HG03060 (cell line): ENCODE measurements around the gene ETV4.

Experiments used
- ATAC-seq: cut with Tn5 transposase; IDR thresholded peaks from one replicate; pipeline ENCODE4 v1.9.1; 2021; ENCODE audit warnings: low read depth, moderate number of reproducible peaks; ENCODE audit not compliant: unreplicated experiment

ETV4 gene

DNA sequence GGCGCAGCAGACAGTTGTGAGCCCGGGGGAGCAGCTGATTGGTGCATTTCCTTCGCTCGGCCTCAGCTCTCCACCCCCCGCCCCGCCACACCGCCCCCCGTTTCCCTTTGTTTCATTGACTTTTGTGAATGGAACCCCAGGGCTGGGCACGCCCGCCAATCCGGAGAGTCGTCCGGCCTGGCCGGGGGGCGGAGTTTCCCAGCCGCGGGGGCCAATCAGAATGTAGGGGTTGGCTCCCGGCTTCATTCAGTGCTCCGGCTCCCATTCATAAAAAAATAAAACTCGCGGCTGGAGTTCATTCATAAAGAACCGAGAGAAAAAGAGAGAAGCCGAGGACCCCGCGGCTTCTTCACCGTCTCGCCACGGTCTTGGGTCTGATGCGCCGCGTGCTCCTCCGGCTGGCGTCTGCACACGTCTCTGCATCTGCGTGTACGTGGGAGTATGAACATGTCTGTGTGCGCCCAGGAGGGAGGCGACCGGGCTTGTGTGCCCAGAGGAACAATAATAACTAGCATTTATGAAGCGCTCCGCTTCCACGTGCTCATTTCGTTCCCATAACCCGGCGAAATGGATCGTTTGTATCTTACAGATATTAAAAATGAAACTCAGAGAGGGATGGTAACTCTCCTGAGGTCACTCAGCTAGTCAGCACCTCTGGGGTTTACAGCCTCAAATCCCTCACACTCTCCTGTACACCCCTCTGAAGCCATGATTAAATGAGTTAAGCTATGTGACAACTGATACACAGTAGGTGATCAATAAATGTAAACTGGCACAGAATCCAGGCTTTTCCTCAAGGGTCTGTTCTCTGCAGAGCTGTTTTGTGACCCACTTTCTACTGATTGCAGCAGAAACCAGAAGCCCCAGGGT lies at the start of gene ETV4:
Gene ETV4, minus strand, starts transcription at position 22 of the 870 bp plus-strand sequence. CDS start 723 bp downstream, outside the sequence.
- no peak for ATAC-seq

DNA sequence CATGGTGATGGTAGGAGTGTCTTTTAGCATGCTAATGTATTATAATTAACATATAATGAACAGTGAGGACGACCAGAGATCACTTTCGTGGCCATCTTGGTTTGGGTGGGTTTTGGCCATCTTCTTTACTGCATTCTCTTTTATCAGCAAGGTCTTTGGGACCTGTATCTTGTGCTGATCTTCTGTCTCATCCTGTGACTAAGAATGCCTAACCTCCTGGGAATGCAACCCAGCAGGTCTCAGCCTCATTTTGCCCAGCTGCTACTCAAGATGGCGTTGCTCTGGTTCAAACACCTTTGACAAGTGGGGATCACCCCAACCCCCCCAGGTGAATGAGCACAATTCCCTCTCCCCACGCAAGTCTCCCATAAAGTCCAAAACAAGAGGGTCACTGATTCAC lies 49.3 kb upstream of the ETV4 start:
- no peak for ATAC-seq

DNA sequence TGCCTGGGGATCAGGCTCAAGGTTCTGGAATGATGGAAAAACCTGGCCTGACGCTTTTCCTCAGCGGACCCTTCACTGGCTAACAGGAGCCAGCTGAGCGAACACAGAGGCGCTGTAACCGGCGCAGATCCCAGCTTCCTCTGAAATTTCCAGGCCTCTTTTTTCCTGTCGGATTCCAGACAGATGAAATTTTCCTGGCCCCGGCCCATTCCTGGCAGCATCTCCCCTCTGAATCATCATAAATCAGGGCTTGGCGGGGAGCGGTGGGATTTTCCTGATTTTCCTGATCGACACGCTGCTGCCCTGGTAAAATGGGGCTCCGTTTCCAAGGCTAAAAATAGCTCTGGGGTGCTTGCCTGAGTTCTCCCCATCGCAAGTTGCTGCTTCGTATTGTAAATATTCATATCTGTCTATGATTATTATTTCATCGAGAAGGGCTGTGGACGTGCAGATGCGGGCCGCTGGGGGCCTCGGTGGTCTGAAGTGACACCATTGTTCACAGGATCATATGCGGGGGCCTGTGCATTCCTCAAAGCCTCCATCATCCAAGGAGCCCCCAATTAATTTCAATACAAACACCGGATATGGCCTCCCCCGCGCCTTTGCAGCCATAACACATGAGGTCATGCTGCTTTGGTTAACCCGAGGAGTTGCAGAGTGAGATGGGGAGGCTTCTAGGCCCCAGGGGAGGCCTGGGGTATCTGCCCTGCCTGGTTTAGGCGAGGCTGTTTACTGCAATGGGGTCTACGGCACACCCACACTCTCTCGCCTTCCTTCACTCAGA lies 45.8 kb upstream of the ETV4 start:
- ATAC-seq, result no peak

DNA sequence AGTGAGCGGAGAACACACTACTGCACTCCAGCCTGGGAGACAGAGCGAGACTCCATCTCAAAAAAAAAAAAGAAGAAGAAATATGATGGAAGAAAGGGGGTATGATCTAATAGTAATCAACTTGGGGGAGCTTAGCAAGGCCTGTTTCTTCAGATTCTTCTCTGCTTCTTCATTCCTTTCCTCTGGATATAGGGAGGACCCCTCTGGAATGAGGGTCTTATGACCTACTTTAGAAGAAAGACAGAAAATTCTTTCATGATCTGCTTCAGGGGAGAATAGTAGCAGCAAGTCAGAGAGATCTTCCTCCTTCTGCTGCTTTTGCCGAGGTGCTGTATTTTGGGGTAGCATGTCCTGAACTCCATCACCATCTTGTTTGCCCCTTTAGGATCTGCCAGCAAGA lies 44.9 kb upstream of the ETV4 start:
- no peak for ATAC-seq

DNA sequence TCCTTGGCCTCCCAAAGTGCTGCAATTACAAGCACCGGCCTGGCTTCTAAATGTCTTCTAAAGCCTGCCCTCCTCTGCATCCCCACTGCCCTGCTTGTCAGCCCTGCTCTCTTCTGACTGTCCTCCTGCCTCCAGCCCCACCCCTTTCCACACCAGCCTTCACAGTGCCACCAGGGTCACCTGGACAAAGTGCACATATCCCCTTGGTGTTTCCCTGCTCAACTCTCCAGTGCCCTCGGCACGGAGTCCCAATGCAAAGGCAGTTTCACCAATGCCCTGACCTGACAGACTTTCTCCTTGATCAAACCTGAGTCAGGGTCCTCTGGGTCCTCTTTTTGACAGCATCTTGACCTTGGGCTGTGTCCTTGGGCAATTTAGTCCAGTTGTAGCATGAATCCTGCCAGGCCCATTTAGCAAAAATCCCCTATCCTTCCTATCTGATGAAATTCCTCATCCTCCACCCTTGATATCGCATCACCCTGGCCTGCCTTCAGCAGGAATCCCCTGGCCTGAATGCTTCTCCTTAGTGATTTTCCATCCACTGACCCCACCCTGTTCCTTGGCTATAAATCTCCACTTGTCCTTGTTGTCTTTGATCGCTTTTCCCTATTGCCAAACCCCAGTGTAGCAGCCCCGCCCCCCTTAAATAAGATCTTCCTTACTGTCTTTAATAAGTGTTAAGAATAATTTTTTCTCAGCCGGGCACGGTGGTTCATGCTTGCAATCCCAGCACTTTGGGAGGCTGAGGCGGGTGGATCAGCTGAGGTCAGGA lies 42.7 kb upstream of the ETV4 start:
- ATAC-seq, result no peak

DNA sequence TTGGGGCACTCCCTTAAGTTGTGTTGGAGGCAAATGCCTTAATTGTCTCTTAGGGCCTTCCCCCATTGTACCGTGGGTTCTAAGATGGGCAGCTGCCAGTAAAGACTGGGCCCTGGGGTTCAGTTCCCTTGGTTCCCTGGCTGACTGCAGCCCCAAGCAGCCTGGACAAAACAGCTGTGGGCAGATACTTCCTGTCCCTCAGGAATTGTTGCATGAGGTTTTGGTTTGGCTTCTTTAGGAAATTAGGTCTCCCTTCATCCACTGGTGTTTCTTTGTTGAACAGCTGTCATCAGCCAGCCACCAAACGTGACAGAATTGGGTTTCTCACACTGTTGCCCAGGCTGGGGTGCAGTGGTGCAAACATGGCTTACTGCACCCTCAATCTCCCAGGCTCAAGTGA lies 42.0 kb upstream of the ETV4 start:
- no peak for ATAC-seq

DNA sequence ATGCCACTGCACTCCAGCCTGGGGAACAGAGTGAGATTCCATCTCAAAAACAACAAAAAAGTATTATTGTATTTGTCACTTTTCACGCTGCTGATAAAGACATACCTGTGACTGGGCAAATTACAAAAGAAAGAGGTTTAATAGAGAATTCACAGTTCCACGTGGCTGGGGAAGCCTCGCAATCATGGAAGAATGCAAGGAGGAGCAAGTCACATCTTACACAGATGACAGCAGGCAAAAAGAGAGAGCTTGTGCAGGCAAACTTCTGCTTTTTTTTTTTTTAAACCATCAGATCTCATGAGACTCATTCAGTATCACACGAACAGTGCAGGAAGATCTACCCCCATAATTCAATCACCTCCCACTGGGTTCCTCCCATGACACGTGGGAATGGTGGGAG lies 41.5 kb upstream of the ETV4 start:
- no peak for ATAC-seq

DNA sequence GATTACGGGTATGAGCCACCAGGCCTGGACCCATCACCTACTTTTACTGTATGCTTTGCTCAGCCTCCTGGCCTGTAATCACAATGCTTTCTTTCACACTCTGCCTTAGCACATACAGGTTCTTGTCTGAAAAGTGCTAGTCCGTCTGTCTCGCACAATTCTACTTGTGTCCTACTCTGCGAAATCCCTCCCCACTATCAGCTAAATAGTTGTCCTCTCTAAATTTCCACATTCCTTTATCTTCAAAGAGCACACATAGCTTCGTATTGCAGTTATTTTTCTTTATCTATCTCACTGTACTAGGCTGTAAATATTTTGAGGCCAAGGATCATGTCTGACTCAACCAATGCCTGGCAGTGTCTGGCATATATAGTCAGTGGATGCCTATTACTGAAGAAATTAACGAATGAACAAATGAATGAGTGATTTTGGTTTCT lies 38.5 kb upstream of the ETV4 start:
- no peak for ATAC-seq

DNA sequence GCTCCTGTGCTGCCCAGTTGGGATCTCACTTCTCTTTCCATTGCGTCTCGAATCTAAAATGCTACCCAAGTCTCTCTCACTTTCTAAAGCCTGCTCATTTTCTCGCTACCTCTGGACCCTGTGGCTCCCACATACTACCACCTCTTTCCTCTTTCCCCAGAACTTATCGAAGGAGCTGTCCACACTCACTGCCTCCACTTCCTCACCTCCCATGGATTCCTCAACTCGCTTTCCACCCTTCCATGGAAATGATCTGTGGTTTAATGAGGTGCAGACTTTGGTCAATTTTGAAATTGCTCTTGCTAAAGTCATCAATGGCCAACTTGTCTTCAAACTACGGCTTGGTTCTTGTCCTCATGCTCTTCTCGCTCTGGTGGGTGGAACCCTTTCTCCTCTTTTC lies 37.2 kb upstream of the ETV4 start:
- ATAC-seq, result no peak

DNA sequence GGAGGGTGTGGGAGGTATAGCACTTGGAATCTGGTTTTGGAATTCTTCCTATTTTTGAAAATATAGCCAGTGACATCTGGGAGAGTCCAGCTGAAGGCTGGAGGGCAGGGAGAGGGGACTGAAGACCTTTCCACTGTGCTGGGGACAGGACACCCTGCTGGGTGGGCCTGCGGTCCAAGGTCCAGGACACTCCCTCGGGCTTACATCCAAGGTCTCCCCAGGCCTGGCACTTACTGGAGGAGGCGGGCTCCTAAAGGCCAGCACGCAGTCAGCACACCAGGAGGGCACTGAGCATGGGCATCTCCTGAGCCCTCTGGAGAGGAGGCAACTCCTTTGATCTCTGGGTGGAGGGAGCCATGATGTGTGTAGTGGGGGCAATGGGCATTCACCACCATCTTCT lies 35.5 kb upstream of the ETV4 start:
- no peak for ATAC-seq

DNA sequence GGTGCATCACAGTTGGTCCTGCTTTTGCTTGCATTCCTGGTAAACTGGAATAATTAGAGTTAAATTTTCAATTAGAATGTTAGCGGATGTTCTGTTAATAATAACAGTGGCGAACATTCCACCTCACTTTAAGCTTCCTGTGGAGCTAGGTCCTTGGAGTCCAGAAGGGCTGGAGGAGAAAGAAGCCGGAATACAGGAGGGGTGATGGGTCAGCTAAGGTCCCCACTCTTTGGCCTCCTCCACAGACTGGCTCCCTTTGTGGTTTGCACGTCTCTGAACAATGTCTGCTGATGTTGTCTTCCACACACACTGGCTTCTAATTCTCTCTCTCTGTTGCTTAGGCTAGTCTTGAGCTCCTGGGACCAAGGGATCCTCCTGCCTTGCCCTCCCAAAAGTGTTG lies 35.0 kb upstream of the ETV4 start:
- no peak for ATAC-seq

DNA sequence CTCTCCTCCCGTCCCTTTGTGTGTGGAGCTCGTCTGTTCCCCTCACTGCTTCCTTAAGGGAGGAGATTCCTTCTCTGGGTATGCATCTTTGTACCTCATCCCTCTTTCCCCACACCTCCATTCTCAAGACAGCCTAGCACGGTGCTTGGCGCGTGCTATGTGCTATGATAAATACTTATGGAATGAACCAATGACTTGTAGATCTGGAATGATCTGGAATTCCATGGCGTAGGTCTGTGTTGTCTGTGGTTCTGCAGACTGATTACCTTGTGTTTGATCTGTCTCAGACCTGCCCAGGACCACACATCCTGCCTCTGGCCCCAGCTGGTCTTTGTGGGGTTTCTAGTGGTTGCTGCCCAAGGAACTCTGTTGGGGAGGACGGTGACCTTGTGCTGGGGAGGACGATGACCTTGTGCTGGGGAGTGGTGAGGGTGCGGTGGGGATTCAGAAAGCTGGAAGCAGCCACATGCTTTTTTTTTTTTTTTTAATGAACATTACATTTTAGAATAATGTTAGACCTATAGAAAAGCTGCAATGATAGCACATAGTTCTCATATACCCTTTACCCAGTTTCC lies 33.5 kb upstream of the ETV4 start:
- no peak for ATAC-seq

DNA sequence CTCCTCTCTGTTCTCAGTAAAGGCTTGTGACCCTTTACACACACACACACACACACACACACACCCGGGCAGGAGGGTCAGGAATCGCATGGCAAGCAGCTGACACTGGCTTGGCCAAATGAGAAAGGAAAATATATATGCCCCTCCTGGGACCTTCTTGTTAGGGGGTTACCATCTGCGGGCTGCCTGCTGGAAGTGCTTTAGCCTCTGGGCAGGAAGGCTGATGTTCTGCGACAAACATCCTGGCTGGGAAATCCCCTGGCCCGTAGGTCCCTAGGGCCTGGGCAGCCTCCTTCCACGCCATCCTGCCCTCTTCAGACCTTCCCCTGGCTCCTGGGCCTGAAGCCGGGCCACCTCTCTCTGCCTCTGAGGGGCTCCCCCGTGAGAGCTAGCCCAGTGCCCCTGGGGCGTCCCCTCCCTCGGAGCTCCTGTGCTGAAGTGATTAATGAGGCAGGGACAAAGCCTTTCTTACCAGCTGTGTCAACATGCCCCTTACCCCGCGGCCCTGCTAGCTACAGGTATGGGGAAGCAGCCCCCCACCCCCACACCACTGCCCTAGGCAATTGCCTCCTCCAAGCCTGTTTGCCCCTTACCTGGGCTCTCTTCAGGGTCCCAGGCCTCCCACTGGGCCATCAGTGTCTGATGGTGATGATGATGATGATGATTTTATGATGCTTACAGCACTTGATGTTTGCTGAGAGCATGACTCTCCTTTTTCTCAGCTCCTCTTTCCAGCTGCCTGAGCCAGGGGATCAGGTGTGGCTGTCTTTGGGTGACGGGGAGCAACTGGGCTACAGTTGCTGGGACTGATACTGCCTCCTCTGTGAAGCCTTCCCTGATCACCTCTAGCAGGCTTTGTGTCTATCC lies 32.8 kb upstream of the ETV4 start:
- no peak for ATAC-seq

DNA sequence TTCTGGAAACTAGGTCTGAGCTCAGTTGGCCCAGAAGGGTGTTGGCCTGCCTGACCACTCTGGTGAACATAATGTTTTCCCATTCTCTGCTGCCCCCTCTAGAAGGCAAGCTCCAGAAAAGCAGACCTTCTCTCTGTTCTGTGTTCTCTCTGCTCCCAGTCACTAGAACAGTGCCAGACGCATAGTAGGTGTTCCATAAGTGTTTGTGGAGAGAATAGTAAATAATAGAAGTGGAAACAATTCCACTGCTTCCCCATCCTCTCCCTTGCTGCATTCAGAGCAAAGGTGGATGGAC lies 32.2 kb upstream of the ETV4 start:
- no peak for ATAC-seq

DNA sequence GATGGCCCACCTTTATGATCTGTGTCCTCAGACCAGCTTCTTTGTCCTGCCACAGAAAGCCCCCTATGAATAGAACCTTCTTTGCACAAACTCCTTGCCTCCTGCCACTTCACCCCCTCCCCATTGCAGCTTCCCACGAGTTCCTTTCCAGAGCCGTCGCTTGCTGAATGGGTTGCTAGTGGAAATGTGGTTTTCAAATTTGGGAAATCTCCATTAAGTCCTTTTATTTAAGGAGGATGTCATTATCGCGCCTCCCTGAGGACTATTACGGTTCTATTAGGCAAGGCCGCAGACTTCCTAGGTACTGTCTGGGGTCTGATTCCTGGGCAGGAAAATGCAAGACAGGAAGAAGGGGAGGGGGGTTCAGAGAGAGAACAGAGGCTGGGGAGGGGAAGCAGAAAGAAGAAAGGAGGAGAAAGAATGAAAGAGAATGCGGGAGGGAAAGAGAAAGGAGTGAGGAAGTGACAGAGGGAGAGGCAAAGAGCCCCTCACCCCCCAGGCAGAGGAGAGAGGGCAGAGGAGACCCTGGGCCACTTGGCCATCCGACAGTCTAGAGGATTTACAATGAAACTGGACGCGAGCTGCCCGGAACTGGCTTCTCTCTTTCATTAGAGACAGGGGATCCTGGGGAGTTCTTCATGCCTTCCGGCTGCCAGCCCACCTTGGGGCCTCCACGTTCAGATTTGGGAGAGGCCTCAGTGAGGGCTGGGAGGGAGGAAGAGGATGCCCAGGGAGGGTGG lies 31.7 kb upstream of the ETV4 start:
- ATAC-seq, result no peak

DNA sequence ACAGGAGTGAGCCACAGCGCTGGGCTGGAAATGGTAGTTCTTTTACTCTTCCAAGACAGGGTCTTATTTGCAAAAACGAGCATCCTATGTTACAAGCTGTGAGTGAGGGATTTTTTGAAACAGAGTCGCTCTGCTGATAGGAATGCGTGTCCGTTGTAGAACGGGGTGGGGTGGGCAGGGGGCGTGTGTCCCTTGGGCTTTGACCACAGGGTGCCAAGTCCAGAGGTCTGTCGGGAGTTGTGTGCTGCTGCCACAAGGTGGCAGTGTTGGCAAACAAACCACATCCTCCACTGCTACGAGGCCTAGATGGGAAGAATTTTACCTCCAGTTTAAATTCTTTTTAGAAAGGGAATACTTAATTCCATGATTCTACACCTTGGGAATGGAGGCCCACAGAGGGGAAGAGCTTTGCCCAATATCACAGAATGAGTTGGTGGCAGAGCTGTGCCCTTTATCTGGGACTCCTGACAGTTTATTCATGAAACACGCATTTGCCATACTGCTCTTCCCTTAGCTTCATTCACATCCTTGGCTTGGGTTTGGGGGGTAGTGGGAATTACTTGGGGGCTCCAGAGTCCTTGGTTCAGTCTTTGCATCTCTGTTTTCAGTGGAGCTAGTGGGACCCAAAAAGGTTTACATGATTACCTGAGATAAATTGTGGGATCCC lies 30.6 kb upstream of the ETV4 start:
- ATAC-seq, result no peak

DNA sequence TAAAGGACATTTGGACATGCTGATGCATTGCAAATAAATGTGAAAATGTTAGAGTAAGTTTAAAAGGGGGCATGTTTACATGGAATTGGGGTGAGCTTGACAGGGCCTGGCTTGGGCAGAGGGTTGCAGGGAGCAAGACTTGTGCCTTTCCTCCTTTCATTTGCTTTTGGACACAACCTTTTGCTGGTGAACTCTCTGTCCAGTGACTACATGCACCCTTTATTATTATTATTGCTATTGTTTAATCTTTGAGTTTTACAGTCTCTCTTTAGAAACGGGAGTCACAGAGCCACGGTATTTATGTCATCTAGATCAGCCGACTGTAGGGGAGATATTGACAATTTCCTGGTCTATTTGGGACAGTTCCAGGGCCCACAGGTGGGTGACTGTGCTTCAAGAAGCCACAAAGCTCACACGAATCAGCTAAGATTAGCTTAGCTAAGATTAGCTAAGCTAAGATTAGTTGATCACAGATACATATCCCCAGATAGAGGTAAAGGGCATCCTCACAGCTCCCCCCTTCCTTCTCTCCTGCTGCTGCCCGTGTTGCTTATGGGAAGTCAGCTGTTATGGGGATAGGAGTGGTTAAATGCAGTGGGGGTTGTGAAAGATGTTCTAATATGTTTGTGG lies 28.9 kb upstream of the ETV4 start:
- no peak for ATAC-seq

DNA sequence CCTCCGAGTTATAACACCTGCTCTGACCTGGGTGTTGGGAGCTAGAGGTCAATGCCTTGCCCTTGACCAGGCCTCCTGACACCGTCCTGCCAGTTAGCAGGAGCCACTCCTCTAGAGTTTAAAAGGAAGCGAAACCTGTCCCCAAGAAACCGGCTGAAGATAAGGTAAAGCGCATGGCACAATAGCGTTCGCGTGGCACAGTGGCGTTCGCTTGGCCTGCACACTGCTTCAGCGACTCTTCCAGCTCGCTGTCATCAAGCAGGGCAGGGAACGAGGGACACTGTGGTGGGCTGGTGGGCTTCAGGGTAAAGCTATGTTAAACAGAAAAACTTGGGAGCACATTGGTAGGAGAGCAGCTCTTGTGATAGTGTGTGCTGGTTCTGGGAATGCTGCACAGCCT lies 28.2 kb upstream of the ETV4 start:
- ATAC-seq, result no peak
